Pancreas (tissue), 10 donors: Measurements from ENCODE around the gene PXYLP1. TPM values are rescaled to one million over a fixed set of nuclear protein-coding genes. Genes with fewer than 3 reads are reported as not detected.
"Not testable (repeated sequence)": the region's sequence is repeated elsewhere in the genome, so short reads cannot be mapped to it uniquely, and the experiment has no call there.

ENCODE experiments used
- ATAC-seq, 4 donors: fragments of 200-7000 bp; cut with Tn5 transposase; one replicate each; pipeline versions ENCODE4 v1.8.0 to v1.9.1; 2020; ENCODE audit warnings: mild to moderate bottlenecking in 4 of 4, moderate library complexity in 4 of 4
- DNase-seq, 6 donors: peaks; one replicate each; pipeline ENCODE4 v3.0.0-alpha.2; 2020
- FAIRE-seq: peaks from 2 replicates; lab custom pipeline; 2012; peaks lifted over from hg19 to GRCh38; lab: Jason Lieb, UNC
- H3K27ac ChIP-seq, 4 donors: fragments of 200-600 bp; sonication (generic); 1 replicate in 3 of 4; 2 replicates in 1 of 4; pipeline versions ENCODE4 v1.5.0 to v1.8.0; 2020
- H3K27me3 ChIP-seq, 4 donors: fragments of 200-600 bp; one replicate each; pipeline ENCODE4 v1.8.0; 2021
- H3K36me3 ChIP-seq, 3 donors: fragments of 200-600 bp; sonication (generic) in 1 of 3; one replicate each; pipeline versions ENCODE4 v1.5.0 to v1.8.0; 2020 to 2021
- H3K4me1 ChIP-seq, 3 donors: fragments of 200-600 bp; one replicate each; pipeline ENCODE4 v1.8.0; 2021
- H3K4me3 ChIP-seq, 4 donors: fragments of 200-600 bp; sonication (generic) in 2 of 4; one replicate each; pipeline versions ENCODE4 v1.5.0 to v1.8.0; 2020 to 2021
- H3K9me3 ChIP-seq, 4 donors: fragments of 200-600 bp; one replicate each; pipeline ENCODE4 v1.8.0; 2021
- CTCF ChIP-seq, 4 donors: fragments of 200-600 bp; sonication (generic) in 3 of 4; IDR thresholded peaks; one replicate each; pipeline versions ENCODE4 v1.5.0 to v1.8.0; 2021; ENCODE audit warnings: antibody characterized with exemption in 4 of 4
- WGBS, 2 donors: extraction: QIAGEN DNeasy Blood & Tissue Kit; methylation state at CpG; one replicate each; pipeline ENCODE4 v1.1.7; 2013; 5-methylcytosine and 5-hydroxymethylcytosine counted together
- intact Hi-C, 3 donors: fragments of 100-400 bp; cut with DNase I; formaldehyde crosslinking; loops; one replicate each; pipeline versions ENCODE4 v1.11.1 to v1.14.2; 2022
- polyA plus RNA-seq, 2 donors: library from polyadenylated mRNA; stranded (reverse); fragments of 200-250 nt; gene quantifications; one replicate each; pipeline ENCODE4 v1.2.3, GENCODE V29; 2013
- total RNA-seq, 6 donors: library from RNA; stranded (reverse); fragmentation: NEBNext Ultra II Directional in 4 of 6; extraction: Animal tissue kit (Norgen Biotek cat#: 25700) in 4 of 6; gene quantifications; one replicate each; pipeline versions ENCODE4 v1.2.1 to v1.2.4, GENCODE V29; 2021 to 2023
- donor health status: healthy with polysubstance abuse.
- donor health status: DM: no; HTN: no; CAD: no; lungs with moderate emphysema.
- donor health status: DM: no; HTN: no; CAD: no.
- donor health status: control.
- donor health status: control.
- donor health status: Bipolar disorder and iron deficiency.
- donor health status: DM: yes; HTN: yes; CAD: no.
- donor health status: DM: no; HTN: no; CAD: no.
- donor health status: DM: no; HTN: no; CAD: no.
- donor health status: DM: yes; HTN: yes; CAD: no.

The PXYLP1 gene
- total and polyA plus RNA-seq, 8 donors = 6.0 to 11.6 (median 7.7) TPM

GRCh38 chr3:141292356-141293058 lies 60.9 kb downstream of the PXYLP1 start:
- intact Hi-C loops = no loop called here
- H3K27ac ChIP-seq = no peak overlapping the region

GRCh38 chr3:141294301-141294700 lies 62.7 kb downstream of the PXYLP1 start:
- Histone ChIP-seq H3K4me3 (peak overlapping the region in 2 of 4 donors; percentile 11 to 20), H3K27ac (peak overlapping the region in 2 of 4 donors; percentile 20 to 24), H3K9me3 (no peaks in the 10 kb centered on the region), H3K4me1 (no peaks in the 10 kb centered on the region), H3K27me3 (no peaks in the 10 kb centered on the region), H3K36me3 (no peaks in the 10 kb centered on the region)
- ATAC-seq = peak in 3 of 4 donors; percentile 30 to 67 (median 60)
- FAIRE-seq = no peak
- DNase-seq = no peak
- no peak for TF ChIP-seq CTCF (IDR thresholded peaks at IDR 0.05)
- intact Hi-C loops = no loop called here
- WGBS, 2 donors = 25 to 31% methylated on average over 3 of the region's 3 CpGs

More at GRCh38 chr3:141292356-141293058, 60.9 kb downstream of the PXYLP1 start:
- DNase-seq = no peak
- no peak for FAIRE-seq
- Histone ChIP-seq H3K4me3 (no peak overlapping the region), H3K27me3 (no peaks in the 10 kb centered on the region), H3K9me3 (no peaks in the 10 kb centered on the region), H3K36me3 (peaks cover 0 to 2% (median 0%) of the 10 kb centered on the region in 3 donors), H3K4me1 (no peaks in the 10 kb centered on the region)
- 89 to 93% methylated on average over 19 of the region's 19 CpGs for WGBS, 2 donors
- no peak for TF ChIP-seq CTCF (IDR thresholded peaks at IDR 0.05)
- ATAC-seq = no peak

- Histone ChIP-seq H3K27me3 (no peaks in the 10 kb centered on the region), H3K36me3 (no peaks in the 10 kb centered on the region), H3K9me3 (no peaks in the 10 kb centered on the region), H3K27ac (peak overlapping the region in 2 of 4 donors; percentile 20 to 24), H3K4me1 (no peaks in the 10 kb centered on the region), H3K4me3 (peak overlapping the region in 2 of 4 donors; percentile 11 to 20)
- no peak for TF ChIP-seq CTCF (IDR thresholded peaks at IDR 0.05)
- WGBS, 2 donors = 19 to 30% methylated on average over 2 of the region's 2 CpGs
- peak in 3 of 4 donors; percentile 51 to 88 (median 75) for ATAC-seq
- DNase-seq = no peak
- intact Hi-C loops = no loop called here
- no peak for FAIRE-seq
These were observed 63.2 kb downstream of the PXYLP1 start for GRCh38 chr3:141294848-141295247.

- 89% methylated on average over 7 of the region's 7 CpGs for WGBS, 2 donors
- not testable (repeated sequence) for H3K36me3 ChIP-seq, FAIRE-seq, H3K9me3 ChIP-seq, DNase-seq, H3K27me3 ChIP-seq, ATAC-seq, H3K4me3 ChIP-seq, H3K4me1 ChIP-seq, H3K27ac ChIP-seq
- intact Hi-C loops = loop anchor here in 1 of 3 donors (5.0 kb wide), 1 partner anchor 157 kb away; no protein-coding TSS in a partner anchor
These were observed 68.8 kb downstream of the PXYLP1 start for GRCh38 chr3:141300426-141300825.

GRCh38 chr3:141302364-141303141 lies 70.9 kb downstream of the PXYLP1 start:
- ATAC-seq (peak in 1 of 4 donors; percentile 29), DNase-seq (no peak), FAIRE-seq (no peak)
- Histone ChIP-seq H3K27ac (no peak overlapping the region), H3K36me3 (no peaks in the 10 kb centered on the region), H3K9me3 (no peaks in the 10 kb centered on the region), H3K4me1 (peaks cover 0 to 3% (median 0%) of the 10 kb centered on the region in 3 donors), H3K4me3 (no peak overlapping the region), H3K27me3 (no peaks in the 10 kb centered on the region)
- WGBS, 2 donors = 62 to 69% methylated on average over 7 of the region's 7 CpGs
- intact Hi-C loops = loop anchor here in 1 of 3 donors (5.0 kb wide), 1 partner anchor 155 kb away; no protein-coding TSS in a partner anchor
- TF ChIP-seq CTCF (IDR thresholded peaks at IDR 0.05) = no peak
